ENCODE measurements around the gene TNS3. TPM values are rescaled to one million over a fixed set of nuclear protein-coding genes. Genes with fewer than 3 reads are reported as not detected.

Gene TNS3
- total RNA-seq, 5 donors from 2014 or later (not counting 1 experiment from before 2014, with no cell fraction given): 0.58 to 3.7 (median 2.0) TPM

GRCh38 chr7:47335071-47335470, 246.8 kb downstream of the TNS3 start:
- ATAC-seq (replicated peaks in 1 of 4) (no peak), DNase-seq (no peak)
- Mint-ChIP-seq H3K4me1 (no peaks in the 10 kb centered on the region), H3K27ac (no peak overlapping the region), H3K9me3 (peaks cover 0 to 8% (median 4%) of the 10 kb centered on the region in 3 donors), H3K36me3 (no peaks in the 10 kb centered on the region), H3K27me3 (no peaks in the 10 kb centered on the region), H3K4me3 (no peak overlapping the region)
- Histone ChIP-seq H3K4me1 (ENCODE audit: control insufficient read depth in 1 of 2, extremely low read depth in 1 of 2, insufficient read depth in 2 of 2, low read length in 2 of 2) (no peaks in the 10 kb centered on the region), H3K4me3 (ENCODE audit: control insufficient read depth in 1 of 2, extremely low read depth in 1 of 2, low read length in 1 of 2) (no peak overlapping the region), H3K9me3 (no peaks in the 10 kb centered on the region), H3K36me3 (ENCODE audit: control insufficient read depth in 2 of 2, extremely low read depth in 1 of 2, insufficient read depth in 1 of 2, low read length in 1 of 2) (no peaks in the 10 kb centered on the region), H3K27me3 (replicated peaks in 1 of 2; ENCODE audit: control insufficient read depth in 2 of 2, extremely low read depth in 1 of 2, insufficient read depth in 2 of 2, low read length in 1 of 2) (no peaks in the 10 kb centered on the region), H3K27ac (ENCODE audit: low read length) (no peak overlapping the region)
- 60% methylated on average over 1 of the region's 6 CpGs for WGBS (ENCODE audit: insufficient coverage)
- POLR2A ChIA-PET: no interaction called here
- CTCF ChIA-PET: no interaction called here

- H3K4me1 ChIP-seq (ENCODE audit: control insufficient read depth in 1 of 2, extremely low read depth in 1 of 2, insufficient read depth in 2 of 2, low read length in 2 of 2): no peaks in the 10 kb centered on the region
- no peaks in the 10 kb centered on the region for H3K36me3 ChIP-seq (ENCODE audit: control insufficient read depth in 2 of 2, extremely low read depth in 1 of 2, insufficient read depth in 1 of 2, low read length in 1 of 2)
- H3K9me3 ChIP-seq: no peaks in the 10 kb centered on the region
- H3K27me3 ChIP-seq (replicated peaks in 1 of 2; ENCODE audit: control insufficient read depth in 2 of 2, extremely low read depth in 1 of 2, insufficient read depth in 2 of 2, low read length in 1 of 2): peaks cover 0 to 4% of the 10 kb centered on the region in 2 experiments
- no peak overlapping the region for H3K4me3 Mint-ChIP-seq
- H3K4me3 ChIP-seq (ENCODE audit: control insufficient read depth in 1 of 2, extremely low read depth in 1 of 2, low read length in 1 of 2): no peak overlapping the region
- no peaks in the 10 kb centered on the region for H3K4me1 Mint-ChIP-seq
- no peaks in the 10 kb centered on the region for H3K27me3 Mint-ChIP-seq
- H3K9me3 Mint-ChIP-seq: peaks cover 0 to 8% (median 4%) of the 10 kb centered on the region in 3 donors
- WGBS (ENCODE audit: insufficient coverage): 100% methylated on average over 2 of the region's 2 CpGs
- ATAC-seq (replicated peaks in 1 of 4) (no peak), DNase-seq (no peak)
- H3K27ac Mint-ChIP-seq: no peak overlapping the region
- ChIA-PET CTCF (no interaction called here), POLR2A (no interaction called here)
- no peaks in the 10 kb centered on the region for H3K36me3 Mint-ChIP-seq
- H3K27ac ChIP-seq (ENCODE audit: low read length): no peak overlapping the region
These were observed 248.0 kb downstream of the TNS3 start for GRCh38 chr7:47333959-47334358.

GRCh38 chr7:47333554-47333887, 248.4 kb downstream of the TNS3 start:
- no peaks in the 10 kb centered on the region for H3K4me1 ChIP-seq (ENCODE audit: control insufficient read depth in 1 of 2, extremely low read depth in 1 of 2, insufficient read depth in 2 of 2, low read length in 2 of 2)
- H3K36me3 ChIP-seq (ENCODE audit: control insufficient read depth in 2 of 2, extremely low read depth in 1 of 2, insufficient read depth in 1 of 2, low read length in 1 of 2): no peaks in the 10 kb centered on the region
- CTCF ChIA-PET: no interaction called here
- POLR2A ChIA-PET: no interaction called here
- no peaks in the 10 kb centered on the region for H3K27me3 Mint-ChIP-seq
- H3K9me3 ChIP-seq: no peaks in the 10 kb centered on the region
- DNase-seq (no peak), ATAC-seq (replicated peaks in 1 of 4) (no peak)
- no peaks in the 10 kb centered on the region for H3K36me3 Mint-ChIP-seq
- WGBS (ENCODE audit: insufficient coverage): no CpG with 5 or more reads among the region's 2 CpGs
- no peaks in the 10 kb centered on the region for H3K4me1 Mint-ChIP-seq
- no peak overlapping the region for H3K4me3 ChIP-seq (ENCODE audit: control insufficient read depth in 1 of 2, extremely low read depth in 1 of 2, low read length in 1 of 2)
- no peak overlapping the region for H3K27ac ChIP-seq (ENCODE audit: low read length)
- peaks cover 0 to 8% (median 4%) of the 10 kb centered on the region in 3 donors for H3K9me3 Mint-ChIP-seq
- peaks cover 0 to 4% of the 10 kb centered on the region in 2 experiments for H3K27me3 ChIP-seq (replicated peaks in 1 of 2; ENCODE audit: control insufficient read depth in 2 of 2, extremely low read depth in 1 of 2, insufficient read depth in 2 of 2, low read length in 1 of 2)
- H3K27ac Mint-ChIP-seq: no peak overlapping the region
- no peak overlapping the region for H3K4me3 Mint-ChIP-seq

- Histone ChIP-seq H3K9me3 (no peaks in the 10 kb centered on the region), H3K4me1 (ENCODE audit: control insufficient read depth in 1 of 2, extremely low read depth in 1 of 2, insufficient read depth in 2 of 2, low read length in 2 of 2) (no peaks in the 10 kb centered on the region)
- H3K4me1 Mint-ChIP-seq: no peaks in the 10 kb centered on the region
These were observed 249.0 kb downstream of the TNS3 start for GRCh38 chr7:47332681-47333553.

DNA sequence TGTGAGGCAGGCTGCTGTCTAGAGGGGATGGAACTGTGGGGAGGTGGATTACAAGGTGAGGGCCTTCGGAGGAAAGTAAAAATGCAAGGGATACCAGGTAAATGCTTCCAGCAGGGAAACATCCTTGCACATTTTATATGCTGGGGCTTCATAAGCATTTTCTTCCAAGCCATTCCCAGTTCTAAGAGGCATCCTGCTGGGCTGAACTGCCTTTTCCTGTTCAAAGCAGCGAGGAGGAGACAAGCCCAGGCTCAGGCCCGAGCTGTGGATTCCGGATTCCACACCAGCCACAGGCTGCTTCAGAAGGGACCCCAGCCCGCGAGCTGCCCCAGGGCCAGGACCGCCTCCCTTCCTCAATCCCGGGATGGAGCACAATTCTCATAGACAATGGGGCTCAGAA, 249.7 kb downstream of the TNS3 start:
- ChIA-PET CTCF (no interaction called here), POLR2A (no interaction called here)
- Mint-ChIP-seq H3K27ac (no peak overlapping the region), H3K36me3 (no peaks in the 10 kb centered on the region), H3K9me3 (peaks cover 0 to 4% (median 0%) of the 10 kb centered on the region in 3 donors), H3K27me3 (no peaks in the 10 kb centered on the region), H3K4me3 (no peak overlapping the region), H3K4me1 (no peaks in the 10 kb centered on the region)
- DNase-seq (no peak), ATAC-seq (replicated peaks in 1 of 4) (no peak)
- Histone ChIP-seq H3K9me3 (no peaks in the 10 kb centered on the region), H3K4me1 (ENCODE audit: control insufficient read depth in 1 of 2, extremely low read depth in 1 of 2, insufficient read depth in 2 of 2, low read length in 2 of 2) (no peaks in the 10 kb centered on the region), H3K27me3 (replicated peaks in 1 of 2; ENCODE audit: control insufficient read depth in 2 of 2, extremely low read depth in 1 of 2, insufficient read depth in 2 of 2, low read length in 1 of 2) (peaks cover 0 to 4% of the 10 kb centered on the region in 2 experiments), H3K27ac (ENCODE audit: low read length) (no peak overlapping the region), H3K36me3 (ENCODE audit: control insufficient read depth in 2 of 2, extremely low read depth in 1 of 2, insufficient read depth in 1 of 2, low read length in 1 of 2) (no peaks in the 10 kb centered on the region), H3K4me3 (ENCODE audit: control insufficient read depth in 1 of 2, extremely low read depth in 1 of 2, low read length in 1 of 2) (no peak overlapping the region)
- WGBS (ENCODE audit: insufficient coverage): 64% methylated on average over 3 of the region's 8 CpGs

More at GRCh38 chr7:47332681-47333553, 249.0 kb downstream of the TNS3 start:
- no peak overlapping the region for H3K27ac ChIP-seq (ENCODE audit: low read length)
- Mint-ChIP-seq H3K36me3 (no peaks in the 10 kb centered on the region), H3K27me3 (no peaks in the 10 kb centered on the region), H3K27ac (no peak overlapping the region), H3K4me3 (no peak overlapping the region), H3K9me3 (peaks cover 0 to 8% (median 4%) of the 10 kb centered on the region in 3 donors)
- DNase-seq (no peak), ATAC-seq (replicated peaks in 1 of 4) (no peak)
- H3K36me3 ChIP-seq (ENCODE audit: control insufficient read depth in 2 of 2, extremely low read depth in 1 of 2, insufficient read depth in 1 of 2, low read length in 1 of 2): no peaks in the 10 kb centered on the region
- no peak overlapping the region for H3K4me3 ChIP-seq (ENCODE audit: control insufficient read depth in 1 of 2, extremely low read depth in 1 of 2, low read length in 1 of 2)
- peaks cover 0 to 4% of the 10 kb centered on the region in 2 experiments for H3K27me3 ChIP-seq (replicated peaks in 1 of 2; ENCODE audit: control insufficient read depth in 2 of 2, extremely low read depth in 1 of 2, insufficient read depth in 2 of 2, low read length in 1 of 2)
- ChIA-PET CTCF (no interaction called here), POLR2A (no interaction called here)
- WGBS (ENCODE audit: insufficient coverage): no CpG with 5 or more reads among the region's 8 CpGs

DNA sequence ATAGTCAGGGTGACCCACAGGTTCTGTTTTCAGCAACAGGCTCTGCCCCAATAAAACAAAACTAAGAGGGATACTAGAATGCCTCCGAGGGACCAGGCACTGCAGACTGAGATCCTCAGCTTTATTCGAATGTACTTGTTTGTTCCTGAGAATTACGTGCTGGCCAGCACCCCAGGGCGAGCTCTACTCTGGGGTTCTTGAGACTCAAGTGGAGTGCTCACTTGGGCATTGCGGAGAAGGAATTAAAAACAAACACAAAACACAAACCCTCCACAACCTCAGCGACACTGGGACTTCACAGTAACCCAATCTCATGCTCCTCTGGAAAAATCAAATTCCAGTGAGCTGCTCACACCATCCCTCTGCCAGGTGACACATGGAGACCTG, 250.7 kb downstream of the TNS3 start:
- no peaks in the 10 kb centered on the region for H3K27me3 Mint-ChIP-seq
- H3K27me3 ChIP-seq (replicated peaks in 1 of 2; ENCODE audit: control insufficient read depth in 2 of 2, extremely low read depth in 1 of 2, insufficient read depth in 2 of 2, low read length in 1 of 2): peaks cover 0 to 4% of the 10 kb centered on the region in 2 experiments
- ChIA-PET CTCF (no interaction called here), POLR2A (no interaction called here)
- no peaks in the 10 kb centered on the region for H3K9me3 ChIP-seq
- no peaks in the 10 kb centered on the region for H3K36me3 ChIP-seq (ENCODE audit: control insufficient read depth in 2 of 2, extremely low read depth in 1 of 2, insufficient read depth in 1 of 2, low read length in 1 of 2)
- ATAC-seq (replicated peaks in 1 of 4): no peak
- no peaks in the 10 kb centered on the region for H3K9me3 Mint-ChIP-seq
- no peak for DNase-seq
- H3K4me1 ChIP-seq (ENCODE audit: control insufficient read depth in 1 of 2, extremely low read depth in 1 of 2, insufficient read depth in 2 of 2, low read length in 2 of 2): no peaks in the 10 kb centered on the region
- WGBS (ENCODE audit: insufficient coverage): 81% methylated on average over 6 of the region's 6 CpGs
- H3K27ac ChIP-seq (ENCODE audit: low read length): no peak overlapping the region
- no peaks in the 10 kb centered on the region for H3K4me1 Mint-ChIP-seq
- H3K4me3 ChIP-seq (ENCODE audit: control insufficient read depth in 1 of 2, extremely low read depth in 1 of 2, low read length in 1 of 2): no peak overlapping the region
- no peak overlapping the region for H3K4me3 Mint-ChIP-seq
- H3K36me3 Mint-ChIP-seq: no peaks in the 10 kb centered on the region
- H3K27ac Mint-ChIP-seq: no peak overlapping the region
